Erythroblast (primary cell): Measurements from ENCODE around the gene RASA3.

ENCODE experiments used
- GATA1 ChIP-seq: IDR thresholded peaks from 2 replicates; pipeline ENCODE4 v1.6.1; 2011; ENCODE audit warnings: low read depth, mild to moderate bottlenecking, control low read depth, low read length, moderate library complexity
- POLR2A ChIP-seq: IDR thresholded peaks from 2 replicates; pipeline ENCODE4 v1.6.1; 2011; ENCODE audit warnings: mild to moderate bottlenecking, low read length

- no peak for TF ChIP-seq POLR2A
- TF ChIP-seq GATA1, result no peak
Observed at GRCh38 chr13:114017028-114017630, 115.3 kb downstream of the RASA3 start.
